HG02623 (cell line): ENCODE results near the gene GRK4.
"Not testable (repeated sequence)": the region's sequence is repeated elsewhere in the genome, so short reads cannot be mapped to it uniquely, and the experiment has no call there.

Source experiments
- ATAC-seq: cut with Tn5 transposase; IDR thresholded peaks from one replicate; pipeline ENCODE4 v1.9.1; 2021; ENCODE audit warnings: moderate library complexity; ENCODE audit not compliant: unreplicated experiment

Gene GRK4

GRCh38 chr4:3037957-3038461 lies 74.6 kb downstream of the GRK4 start:
- ATAC-seq: no peak

- no peak for ATAC-seq
These were observed 76.5 kb downstream of the GRK4 start for GRCh38 chr4:3039706-3040366.

- peak; percentile 38 for ATAC-seq
These were observed 77.3 kb downstream of the GRK4 start for GRCh38 chr4:3040452-3041191.

- no peak for ATAC-seq
These were observed 78.1 kb downstream of the GRK4 start for GRCh38 chr4:3041192-3042142.

- ATAC-seq: no peak
These were observed 78.9 kb downstream of the GRK4 start for GRCh38 chr4:3042226-3042625.

- no peak for ATAC-seq
These were observed 80.1 kb downstream of the GRK4 start for GRCh38 chr4:3043282-3044020.

- ATAC-seq: no peak
These were observed 81.8 kb downstream of the GRK4 start for GRCh38 chr4:3044870-3045819.

- ATAC-seq: no peak
These were observed 82.8 kb downstream of the GRK4 start for GRCh38 chr4:3046162-3046561.

GRCh38 chr4:3046623-3047022 lies 83.3 kb downstream of the GRK4 start:
- no peak for ATAC-seq

GRCh38 chr4:3047464-3048286 lies 84.3 kb downstream of the GRK4 start:
- peak; percentile 94 for ATAC-seq

- not testable (repeated sequence) for ATAC-seq
These were observed 87.9 kb downstream of the GRK4 start for GRCh38 chr4:3051141-3051897.

GRCh38 chr4:3054169-3054759 lies 90.9 kb downstream of the GRK4 start:
- ATAC-seq: no peak

- no peak for ATAC-seq
These were observed 96.6 kb downstream of the GRK4 start for GRCh38 chr4:3059943-3060342.

GRCh38 chr4:3060946-3061345 lies 97.6 kb downstream of the GRK4 start:
- ATAC-seq: no peak

- no peak for ATAC-seq
These were observed 99.1 kb downstream of the GRK4 start for GRCh38 chr4:3062471-3062870.

GRCh38 chr4:3065551-3065950 lies 102.2 kb downstream of the GRK4 start:
- ATAC-seq: no peak

GRCh38 chr4:3066836-3067400 lies 103.5 kb downstream of the GRK4 start:
- no peak for ATAC-seq
